ENCODE measurements around the gene RNF207.

The RNF207 gene

DNA sequence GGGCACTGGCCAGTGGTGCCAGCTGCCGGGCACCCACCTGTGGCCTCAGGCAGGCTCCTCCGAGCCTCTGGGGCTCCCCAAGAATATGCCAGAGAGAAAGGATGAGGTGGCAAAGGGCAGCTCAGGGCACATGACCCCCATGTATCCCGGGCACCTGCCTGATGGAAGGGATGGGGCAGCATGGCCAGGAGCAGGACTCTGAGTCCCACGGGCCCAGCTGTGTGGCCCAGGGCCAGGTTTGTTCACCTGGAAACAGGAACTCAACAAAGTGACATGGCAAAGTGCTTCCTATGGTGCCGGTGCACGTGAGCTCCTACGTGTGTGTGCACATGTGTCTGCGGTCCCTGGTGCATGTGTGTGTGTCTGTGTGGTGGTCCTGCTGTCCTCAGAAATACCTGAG lies 64.5 kb downstream of the RNF207 start:
- TF ChIP-seq, protein P1, sequence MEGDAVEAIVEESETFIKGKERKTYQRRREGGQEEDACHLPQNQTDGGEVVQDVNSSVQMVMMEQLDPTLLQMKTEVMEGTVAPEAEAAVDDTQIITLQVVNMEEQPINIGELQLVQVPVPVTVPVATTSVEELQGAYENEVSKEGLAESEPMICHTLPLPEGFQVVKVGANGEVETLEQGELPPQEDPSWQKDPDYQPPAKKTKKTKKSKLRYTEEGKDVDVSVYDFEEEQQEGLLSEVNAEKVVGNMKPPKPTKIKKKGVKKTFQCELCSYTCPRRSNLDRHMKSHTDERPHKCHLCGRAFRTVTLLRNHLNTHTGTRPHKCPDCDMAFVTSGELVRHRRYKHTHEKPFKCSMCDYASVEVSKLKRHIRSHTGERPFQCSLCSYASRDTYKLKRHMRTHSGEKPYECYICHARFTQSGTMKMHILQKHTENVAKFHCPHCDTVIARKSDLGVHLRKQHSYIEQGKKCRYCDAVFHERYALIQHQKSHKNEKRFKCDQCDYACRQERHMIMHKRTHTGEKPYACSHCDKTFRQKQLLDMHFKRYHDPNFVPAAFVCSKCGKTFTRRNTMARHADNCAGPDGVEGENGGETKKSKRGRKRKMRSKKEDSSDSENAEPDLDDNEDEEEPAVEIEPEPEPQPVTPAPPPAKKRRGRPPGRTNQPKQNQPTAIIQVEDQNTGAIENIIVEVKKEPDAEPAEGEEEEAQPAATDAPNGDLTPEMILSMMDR (IDR thresholded peaks at IDR 0.05; ENCODE audit: low read depth, low read length) = no peak
- TF ChIP-seq MYC (IDR thresholded peaks at IDR 0.05; ENCODE audit: low read depth, low read length) = no peak
- TF ChIP-seq, protein P2, sequence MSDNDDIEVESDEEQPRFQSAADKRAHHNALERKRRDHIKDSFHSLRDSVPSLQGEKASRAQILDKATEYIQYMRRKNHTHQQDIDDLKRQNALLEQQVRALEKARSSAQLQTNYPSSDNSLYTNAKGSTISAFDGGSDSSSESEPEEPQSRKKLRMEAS (IDR thresholded peaks at IDR 0.05; ENCODE audit: low read depth, low read length) = no peak
- no peak for TF ChIP-seq POLR2A (IDR thresholded peaks at IDR 0.05; ENCODE audit: extremely low read depth, insufficient read length)
- H3K4me3 ChIP-seq (ENCODE audit: low read depth, low read length) = no peak overlapping the region
- DNase-seq (ENCODE audit: low read depth) = no peak
